Body of pancreas (tissue), 4 donors: ENCODE measurements around the gene RNF180. TPM values are rescaled to one million over a fixed set of nuclear protein-coding genes. Genes with fewer than 3 reads are reported as not detected.

Experiments used
- ATAC-seq: fragments of 150-250 bp; one replicate; pipeline ENCODE4 v1.9.1; 2016
- DNase-seq, 4 donors: peaks; one replicate each; pipeline ENCODE4 v3.0.0-alpha.2; 2019
- H3K27ac ChIP-seq, 4 donors: fragments of 200-600 bp; sonication (generic); 1 replicate in 3 of 4; 2 replicates in 1 of 4; pipeline versions ENCODE4 v1.5.1 to v1.6.1; 2016 to 2019; ENCODE audit warnings: mild to moderate bottlenecking in 1 of 4, mixed read lengths in 1 of 4, moderate library complexity in 1 of 4
- H3K27me3 ChIP-seq, 2 donors: fragments of 200-600 bp; sonication (generic); one replicate each; pipeline ENCODE4 v1.6.0; 2016; ENCODE audit warnings: mild to moderate bottlenecking in 1 of 2
- H3K36me3 ChIP-seq, 2 donors: fragments of 200-600 bp; sonication (generic); replicated peaks in 1 of 2; 2 replicates each; pipeline ENCODE4 v1.5.1; 2016; ENCODE audit warnings: low read depth in 2 of 2; ENCODE audit not compliant: insufficient read depth in 1 of 2
- H3K4me1 ChIP-seq: fragments of 200-600 bp; sonication (generic); one replicate; pipeline ENCODE4 v1.6.0; 2016
- H3K4me3 ChIP-seq, 2 donors: fragments of 200-600 bp; sonication (generic); 1 replicate in 1 of 2; 2 replicates in 1 of 2; pipeline ENCODE4 v1.5.1; 2016 to 2019
- H3K9me3 ChIP-seq, 3 donors: fragments of 200-600 bp; sonication (generic); 1 replicate in 2 of 3; 2 replicates in 1 of 3; pipeline ENCODE4 v1.5.1; 2016
- CTCF ChIP-seq, 7 experiments: fragments of 450-650 bp in 4 of 7; fragments of 200-600 bp in 3 of 7; sonication (generic) in 3 of 7; IDR thresholded peaks; one replicate each; pipeline ENCODE4 v1.5.1; 2016 to 2019; ENCODE audit warnings: antibody characterized with exemption in 7 of 7
- POLR2A ChIP-seq, 3 donors: fragments of 450-650 bp; IDR thresholded peaks; one replicate each; pipeline ENCODE4 v1.6.1; 2016; ENCODE audit warnings: antibody characterized with exemption in 3 of 3, mild to moderate bottlenecking in 2 of 3
- WGBS, 2 donors: methylation state at CpG; one replicate each; pipeline ENCODE4 v1.1.5; 2017; 5-methylcytosine and 5-hydroxymethylcytosine counted together
- intact Hi-C: fragments of 100-400 bp; cut with DNase I; formaldehyde crosslinking; loops from one replicate; pipeline ENCODE4 v1.15.1; 2023
- total RNA-seq, 2 donors: library from RNA; depleted of rRNA; stranded (reverse); fragments of >200 nt; gene quantifications; one replicate each; pipeline ENCODE4 v1.1.0, GENCODE V29; 2016

Gene RNF180
- total RNA-seq, 2 donors from 2014 or later, result 9.2 to 13.2 TPM

- H3K4me3 ChIP-seq, result no peak overlapping the region
- peaks cover 0 to 2% of the 10 kb centered on the region in 2 donors for H3K36me3 ChIP-seq
- no peaks in the 10 kb centered on the region for H3K4me1 ChIP-seq
- ATAC-seq (no peak), DNase-seq (no peak)
- H3K27ac ChIP-seq, result no peak overlapping the region
- intact Hi-C loops, result no loop called here
- TF ChIP-seq POLR2A (IDR thresholded peaks at IDR 0.05) (no peak), CTCF (IDR thresholded peaks at IDR 0.05) (no peak)
- H3K9me3 ChIP-seq, result no peaks in the 10 kb centered on the region
- 54 to 75% methylated on average over 2 of the region's 2 CpGs for WGBS, 2 donors
- H3K27me3 ChIP-seq, result no peaks in the 10 kb centered on the region
Measured at GRCh38 chr5:64333886-64334285, 168.2 kb downstream of the RNF180 start.

GRCh38 chr5:64339769-64340168, 174.1 kb downstream of the RNF180 start:
- Histone ChIP-seq H3K9me3 (no peaks in the 10 kb centered on the region), H3K27me3 (no peaks in the 10 kb centered on the region), H3K4me3 (no peak overlapping the region), H3K4me1 (no peaks in the 10 kb centered on the region), H3K27ac (no peak overlapping the region), H3K36me3 (no peaks in the 10 kb centered on the region)
- 57 to 79% methylated on average over 1 of the region's 1 CpG for WGBS, 2 donors
- DNase-seq (no peak), ATAC-seq (no peak)
- intact Hi-C loops, result no loop called here
- TF ChIP-seq POLR2A (IDR thresholded peaks at IDR 0.05), result no peak
- TF ChIP-seq CTCF (IDR thresholded peaks at IDR 0.05), result no peak

GRCh38 chr5:64340293-64340692, 174.7 kb downstream of the RNF180 start:
- 82 to 84% methylated on average over 1 of the region's 1 CpG for WGBS, 2 donors
- H3K36me3 ChIP-seq, result no peaks in the 10 kb centered on the region
- TF ChIP-seq CTCF (IDR thresholded peaks at IDR 0.05) (no peak), POLR2A (IDR thresholded peaks at IDR 0.05) (no peak)
- intact Hi-C loops, result no loop called here
- DNase-seq (no peak), ATAC-seq (no peak)
- H3K27ac ChIP-seq, result no peak overlapping the region
- H3K27me3 ChIP-seq, result no peaks in the 10 kb centered on the region
- H3K4me1 ChIP-seq, result no peaks in the 10 kb centered on the region
- no peaks in the 10 kb centered on the region for H3K9me3 ChIP-seq
- H3K4me3 ChIP-seq, result no peak overlapping the region

- ATAC-seq, result no peak
- Histone ChIP-seq H3K4me1 (no peaks in the 10 kb centered on the region), H3K27me3 (no peaks in the 10 kb centered on the region), H3K27ac (no peak overlapping the region), H3K9me3 (no peaks in the 10 kb centered on the region), H3K36me3 (no peaks in the 10 kb centered on the region), H3K4me3 (no peak overlapping the region)
- no peak for DNase-seq
- WGBS, 2 donors, result 89 to 100% methylated on average over 1 of the region's 1 CpG
- TF ChIP-seq CTCF (IDR thresholded peaks at IDR 0.05), result no peak
- TF ChIP-seq POLR2A (IDR thresholded peaks at IDR 0.05), result no peak
- intact Hi-C loops, result no loop called here
Measured at GRCh38 chr5:64341340-64341739, 175.7 kb downstream of the RNF180 start.

GRCh38 chr5:64344501-64344900, 178.9 kb downstream of the RNF180 start:
- ATAC-seq (no peak), DNase-seq (no peak)
- no peaks in the 10 kb centered on the region for H3K27me3 ChIP-seq
- no peaks in the 10 kb centered on the region for H3K9me3 ChIP-seq
- H3K4me1 ChIP-seq, result no peaks in the 10 kb centered on the region
- intact Hi-C loops, result no loop called here
- TF ChIP-seq CTCF (IDR thresholded peaks at IDR 0.05) (no peak), POLR2A (IDR thresholded peaks at IDR 0.05) (no peak)
- no peak overlapping the region for H3K4me3 ChIP-seq
- no peak overlapping the region for H3K27ac ChIP-seq
- 94 to 96% methylated on average over 1 of the region's 1 CpG for WGBS, 2 donors
- no peaks in the 10 kb centered on the region for H3K36me3 ChIP-seq
